HepG2 (cell line): ENCODE results near the gene CDK6. TPM values are rescaled to one million over a fixed set of nuclear protein-coding genes. Genes with fewer than 3 reads are reported as not detected.

Experiments
- AHR ChIP-seq: IDR thresholded peaks from 2 replicates; pipeline ENCODE4 v1.6.1; 2018; ENCODE audit warnings: missing genetic modification reagents, missing compliant biosample characterization
- KAT7 ChIP-seq: IDR thresholded peaks from 2 replicates; pipeline ENCODE4 v1.6.1; 2018; ENCODE audit warnings: borderline replicate concordance, missing compliant biosample characterization
- MAFF ChIP-seq: IDR thresholded peaks from 2 replicates; pipeline ENCODE4 v1.6.1; 2011; ENCODE audit warnings: low read depth, low read length, improper control_type of control experiment
- MAFK ChIP-seq, 2 experiments: IDR thresholded peaks in 1 of 2; conservative IDR thresholded peaks in 1 of 2; 2 replicates each; pipeline ENCODE4 v1.6.1; 2011; ENCODE audit warnings: improper control_type of control experiment in 2 of 2, low read length in 2 of 2
- MBD4 ChIP-seq: IDR thresholded peaks from 2 replicates; pipeline ENCODE4 v1.6.1; 2012; ENCODE audit warnings: low read length, inconsistent platforms, borderline replicate concordance
- SIX4 ChIP-seq: sonication (generic); formaldehyde crosslinking; IDR thresholded peaks from 2 replicates; pipeline ENCODE4 v1.4.0; 2020; ENCODE audit warnings: missing genetic modification reagents
- SMAD9 ChIP-seq: sonication (generic); formaldehyde crosslinking; IDR thresholded peaks from 2 replicates; pipeline ENCODE4 v1.5.1; 2020; ENCODE audit warnings: mild to moderate bottlenecking, missing genetic modification reagents
- SMARCC2 ChIP-seq: fragments of 450-650 bp; IDR thresholded peaks from 2 replicates; pipeline ENCODE4 v1.6.1; 2017; ENCODE audit warnings: antibody characterized with exemption, mild to moderate bottlenecking
- ZNF143 ChIP-seq: sonication (generic); formaldehyde crosslinking; IDR thresholded peaks from 2 replicates; pipeline ENCODE4 v1.4.0; 2020; ENCODE audit warnings: missing genetic modification reagents
- ZNF780A ChIP-seq: sonication (generic); formaldehyde crosslinking; IDR thresholded peaks from 2 replicates; pipeline ENCODE4 v1.8.0; 2022; ENCODE audit warnings: mild to moderate bottlenecking, missing genetic modification reagents, moderate library complexity
- polyA plus RNA-seq, 8 experiments: library from polyadenylated mRNA; depleted of rRNA in 3 of 8; stranded (reverse) in 7 of 8; unstranded in 1 of 8; fragments of >200 nt; fragmentation: Illumina TruSeq in 4 of 8; extraction: Trizol in 4 of 8; gene quantifications; 2 replicates each; pipeline versions ENCODE4 v1.2.1 to v1.2.3, GENCODE V29; 2011 to 2016; ENCODE audit warnings: low read depth in 4 of 8, missing spikeins in 1 of 8, mixed read lengths in 1 of 8; ENCODE audit not compliant: insufficient read depth in 1 of 8
- total RNA-seq, 5 experiments: library from RNA; depleted of rRNA; stranded (reverse); fragments of >200 nt; fragmentation: Illumina TruSeq; extraction: Trizol; gene quantifications; 2 replicates each; pipeline ENCODE4 v1.2.3, GENCODE V29; 2016; ENCODE audit warnings: low read depth in 1 of 5
- TF ChIP-seq, protein P1 (sequence below): sonication (generic); formaldehyde crosslinking; IDR thresholded peaks from 2 replicates; pipeline ENCODE4 v1.4.0; 2020; ENCODE audit warnings: missing genetic modification reagents
- TF ChIP-seq, protein P2 (sequence below): sonication (generic); formaldehyde crosslinking; IDR thresholded peaks from 2 replicates; pipeline ENCODE4 v1.4.0; 2020; ENCODE audit warnings: missing genetic modification reagents, borderline replicate concordance
- TF ChIP-seq, protein P3 (sequence below): sonication (generic); formaldehyde crosslinking; IDR thresholded peaks from 2 replicates; pipeline ENCODE4 v1.4.0; 2020; ENCODE audit warnings: mild to moderate bottlenecking, missing genetic modification reagents
- TF ChIP-seq, protein P4 (sequence below): sonication (generic); formaldehyde crosslinking; IDR thresholded peaks from 2 replicates; pipeline ENCODE4 v1.4.0; 2020; ENCODE audit warnings: missing genetic modification reagents
- TF ChIP-seq, protein P5 (sequence below): sonication (generic); formaldehyde crosslinking; IDR thresholded peaks from 2 replicates; pipeline ENCODE4 v1.4.0; 2020; ENCODE audit warnings: missing genetic modification reagents
- TF ChIP-seq, protein P6 (sequence below): sonication (generic); formaldehyde crosslinking; IDR thresholded peaks from 2 replicates; pipeline ENCODE4 v1.4.0; 2020; ENCODE audit warnings: missing genetic modification reagents

The CDK6 gene
- total and polyA plus RNA-seq, 2 of the 13 experiments (the other 11 are each of a cell fraction or from before 2014, with no cell fraction given) = 34.6 to 90.8 TPM

DNA sequence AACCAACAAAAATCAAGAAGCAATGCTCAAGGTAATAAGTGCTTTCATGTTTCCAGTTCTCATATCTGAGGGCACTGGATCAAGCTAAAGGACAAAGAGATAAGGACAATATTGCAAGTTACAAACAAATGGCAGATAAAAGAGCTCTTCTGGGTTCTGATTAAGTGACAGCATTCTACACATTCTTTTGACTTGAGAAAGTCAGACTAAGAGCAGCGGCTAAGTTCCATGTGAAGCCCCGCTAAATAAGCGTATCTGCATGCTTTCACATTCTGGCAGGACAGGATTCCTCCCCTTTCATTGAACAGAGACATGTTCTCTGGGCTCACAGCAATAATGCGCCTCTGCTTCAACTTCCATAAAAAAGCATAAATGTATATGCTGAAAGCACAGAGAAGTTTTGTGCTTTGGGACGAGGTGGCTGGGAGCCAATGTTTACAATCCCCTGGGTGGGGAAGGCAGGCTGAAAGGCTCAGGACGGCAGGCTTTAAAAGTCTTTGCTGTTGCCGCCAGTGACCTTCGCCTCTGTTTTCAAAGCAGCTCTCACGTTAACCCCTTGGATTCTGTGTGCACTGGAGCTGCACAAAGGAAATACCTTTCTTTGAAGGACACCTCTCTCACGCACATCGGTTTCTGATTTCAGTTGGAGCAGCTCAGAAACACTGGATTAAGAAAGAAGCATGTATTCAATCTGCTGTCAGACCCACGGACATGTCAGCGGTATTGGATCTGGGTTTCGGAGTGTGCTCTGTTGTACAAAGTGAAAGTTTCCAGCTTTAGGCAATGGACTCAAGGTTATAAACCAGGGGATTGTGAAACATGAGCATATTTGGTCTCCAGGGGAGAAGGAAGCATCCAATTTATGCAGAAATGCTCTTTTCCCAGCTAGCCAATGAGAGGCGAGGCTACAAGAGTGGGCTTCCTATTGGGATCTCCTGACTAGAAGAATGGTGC is 140.8 kb downstream of the CDK6 start (continued):
- TF ChIP-seq SMAD9 (CRISPR knock-in tag) = no peak
- TF ChIP-seq MBD4 = peak; percentile 96
- TF ChIP-seq SMARCC2 = no peak
- no peak for TF ChIP-seq ZNF780A (CRISPR knock-in tag)
- TF ChIP-seq, protein P1, sequence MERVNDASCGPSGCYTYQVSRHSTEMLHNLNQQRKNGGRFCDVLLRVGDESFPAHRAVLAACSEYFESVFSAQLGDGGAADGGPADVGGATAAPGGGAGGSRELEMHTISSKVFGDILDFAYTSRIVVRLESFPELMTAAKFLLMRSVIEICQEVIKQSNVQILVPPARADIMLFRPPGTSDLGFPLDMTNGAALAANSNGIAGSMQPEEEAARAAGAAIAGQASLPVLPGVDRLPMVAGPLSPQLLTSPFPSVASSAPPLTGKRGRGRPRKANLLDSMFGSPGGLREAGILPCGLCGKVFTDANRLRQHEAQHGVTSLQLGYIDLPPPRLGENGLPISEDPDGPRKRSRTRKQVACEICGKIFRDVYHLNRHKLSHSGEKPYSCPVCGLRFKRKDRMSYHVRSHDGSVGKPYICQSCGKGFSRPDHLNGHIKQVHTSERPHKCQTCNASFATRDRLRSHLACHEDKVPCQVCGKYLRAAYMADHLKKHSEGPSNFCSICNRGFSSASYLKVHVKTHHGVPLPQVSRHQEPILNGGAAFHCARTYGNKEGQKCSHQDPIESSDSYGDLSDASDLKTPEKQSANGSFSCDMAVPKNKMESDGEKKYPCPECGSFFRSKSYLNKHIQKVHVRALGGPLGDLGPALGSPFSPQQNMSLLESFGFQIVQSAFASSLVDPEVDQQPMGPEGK (CRISPR knock-in tag) = peak; percentile 94
- TF ChIP-seq, protein P2, sequence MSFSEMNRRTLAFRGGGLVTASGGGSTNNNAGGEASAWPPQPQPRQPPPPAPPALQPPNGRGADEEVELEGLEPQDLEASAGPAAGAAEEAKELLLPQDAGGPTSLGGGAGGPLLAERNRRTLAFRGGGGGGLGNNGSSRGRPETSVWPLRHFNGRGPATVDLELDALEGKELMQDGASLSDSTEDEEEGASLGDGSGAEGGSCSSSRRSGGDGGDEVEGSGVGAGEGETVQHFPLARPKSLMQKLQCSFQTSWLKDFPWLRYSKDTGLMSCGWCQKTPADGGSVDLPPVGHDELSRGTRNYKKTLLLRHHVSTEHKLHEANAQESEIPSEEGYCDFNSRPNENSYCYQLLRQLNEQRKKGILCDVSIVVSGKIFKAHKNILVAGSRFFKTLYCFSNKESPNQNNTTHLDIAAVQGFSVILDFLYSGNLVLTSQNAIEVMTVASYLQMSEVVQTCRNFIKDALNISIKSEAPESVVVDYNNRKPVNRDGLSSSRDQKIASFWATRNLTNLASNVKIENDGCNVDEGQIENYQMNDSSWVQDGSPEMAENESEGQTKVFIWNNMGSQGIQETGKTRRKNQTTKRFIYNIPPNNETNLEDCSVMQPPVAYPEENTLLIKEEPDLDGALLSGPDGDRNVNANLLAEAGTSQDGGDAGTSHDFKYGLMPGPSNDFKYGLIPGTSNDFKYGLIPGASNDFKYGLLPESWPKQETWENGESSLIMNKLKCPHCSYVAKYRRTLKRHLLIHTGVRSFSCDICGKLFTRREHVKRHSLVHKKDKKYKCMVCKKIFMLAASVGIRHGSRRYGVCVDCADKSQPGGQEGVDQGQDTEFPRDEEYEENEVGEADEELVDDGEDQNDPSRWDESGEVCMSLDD (CRISPR knock-in tag) = no peak
- TF ChIP-seq KAT7 (CRISPR knock-in tag) = peak; percentile 78; the same call in 1 of the 2 replicates
- TF ChIP-seq ZNF143 (CRISPR knock-in tag) = no peak; the same call in 1 of the 2 replicates
- TF ChIP-seq, protein P3, sequence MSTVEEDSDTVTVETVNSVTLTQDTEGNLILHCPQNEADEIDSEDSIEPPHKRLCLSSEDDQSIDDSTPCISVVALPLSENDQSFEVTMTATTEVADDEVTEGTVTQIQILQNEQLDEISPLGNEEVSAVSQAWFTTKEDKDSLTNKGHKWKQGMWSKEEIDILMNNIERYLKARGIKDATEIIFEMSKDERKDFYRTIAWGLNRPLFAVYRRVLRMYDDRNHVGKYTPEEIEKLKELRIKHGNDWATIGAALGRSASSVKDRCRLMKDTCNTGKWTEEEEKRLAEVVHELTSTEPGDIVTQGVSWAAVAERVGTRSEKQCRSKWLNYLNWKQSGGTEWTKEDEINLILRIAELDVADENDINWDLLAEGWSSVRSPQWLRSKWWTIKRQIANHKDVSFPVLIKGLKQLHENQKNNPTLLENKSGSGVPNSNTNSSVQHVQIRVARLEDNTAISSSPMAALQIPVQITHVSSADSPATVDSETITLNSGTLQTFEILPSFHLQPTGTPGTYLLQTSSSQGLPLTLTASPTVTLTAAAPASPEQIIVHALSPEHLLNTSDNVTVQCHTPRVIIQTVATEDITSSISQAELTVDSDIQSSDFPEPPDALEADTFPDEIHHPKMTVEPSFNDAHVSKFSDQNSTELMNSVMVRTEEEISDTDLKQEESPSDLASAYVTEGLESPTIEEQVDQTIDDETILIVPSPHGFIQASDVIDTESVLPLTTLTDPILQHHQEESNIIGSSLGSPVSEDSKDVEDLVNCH (CRISPR knock-in tag) = no peak
- TF ChIP-seq MAFF = no peak
- peak; percentile 96 for TF ChIP-seq SIX4
- TF ChIP-seq MAFK (conservative IDR thresholded peaks at IDR 0.05 in 1 of 2, IDR thresholded peaks at IDR 0.05 in 1 of 2; ENCODE audit: low read length in 2 of 2) = 0 out of 4 replicates have a peak, but pooled peaks of 1 of the 2 experiments have one; percentile 0
- TF ChIP-seq, protein P4, sequence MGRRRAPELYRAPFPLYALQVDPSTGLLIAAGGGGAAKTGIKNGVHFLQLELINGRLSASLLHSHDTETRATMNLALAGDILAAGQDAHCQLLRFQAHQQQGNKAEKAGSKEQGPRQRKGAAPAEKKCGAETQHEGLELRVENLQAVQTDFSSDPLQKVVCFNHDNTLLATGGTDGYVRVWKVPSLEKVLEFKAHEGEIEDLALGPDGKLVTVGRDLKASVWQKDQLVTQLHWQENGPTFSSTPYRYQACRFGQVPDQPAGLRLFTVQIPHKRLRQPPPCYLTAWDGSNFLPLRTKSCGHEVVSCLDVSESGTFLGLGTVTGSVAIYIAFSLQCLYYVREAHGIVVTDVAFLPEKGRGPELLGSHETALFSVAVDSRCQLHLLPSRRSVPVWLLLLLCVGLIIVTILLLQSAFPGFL (CRISPR knock-in tag) = no peak
- TF ChIP-seq, protein P5, sequence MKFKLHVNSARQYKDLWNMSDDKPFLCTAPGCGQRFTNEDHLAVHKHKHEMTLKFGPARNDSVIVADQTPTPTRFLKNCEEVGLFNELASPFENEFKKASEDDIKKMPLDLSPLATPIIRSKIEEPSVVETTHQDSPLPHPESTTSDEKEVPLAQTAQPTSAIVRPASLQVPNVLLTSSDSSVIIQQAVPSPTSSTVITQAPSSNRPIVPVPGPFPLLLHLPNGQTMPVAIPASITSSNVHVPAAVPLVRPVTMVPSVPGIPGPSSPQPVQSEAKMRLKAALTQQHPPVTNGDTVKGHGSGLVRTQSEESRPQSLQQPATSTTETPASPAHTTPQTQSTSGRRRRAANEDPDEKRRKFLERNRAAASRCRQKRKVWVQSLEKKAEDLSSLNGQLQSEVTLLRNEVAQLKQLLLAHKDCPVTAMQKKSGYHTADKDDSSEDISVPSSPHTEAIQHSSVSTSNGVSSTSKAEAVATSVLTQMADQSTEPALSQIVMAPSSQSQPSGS (CRISPR knock-in tag) = peak; percentile 87
- TF ChIP-seq AHR (CRISPR knock-in tag) = peak; percentile 100
- TF ChIP-seq, protein P6, sequence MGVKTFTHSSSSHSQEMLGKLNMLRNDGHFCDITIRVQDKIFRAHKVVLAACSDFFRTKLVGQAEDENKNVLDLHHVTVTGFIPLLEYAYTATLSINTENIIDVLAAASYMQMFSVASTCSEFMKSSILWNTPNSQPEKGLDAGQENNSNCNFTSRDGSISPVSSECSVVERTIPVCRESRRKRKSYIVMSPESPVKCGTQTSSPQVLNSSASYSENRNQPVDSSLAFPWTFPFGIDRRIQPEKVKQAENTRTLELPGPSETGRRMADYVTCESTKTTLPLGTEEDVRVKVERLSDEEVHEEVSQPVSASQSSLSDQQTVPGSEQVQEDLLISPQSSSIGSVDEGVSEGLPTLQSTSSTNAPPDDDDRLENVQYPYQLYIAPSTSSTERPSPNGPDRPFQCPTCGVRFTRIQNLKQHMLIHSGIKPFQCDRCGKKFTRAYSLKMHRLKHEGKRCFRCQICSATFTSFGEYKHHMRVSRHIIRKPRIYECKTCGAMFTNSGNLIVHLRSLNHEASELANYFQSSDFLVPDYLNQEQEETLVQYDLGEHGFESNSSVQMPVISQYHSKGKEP (CRISPR knock-in tag) = no peak
